GM18520 (cell line): ENCODE data around the gene SLC39A10.

Source experiments
- ATAC-seq: cut with Tn5 transposase; IDR thresholded peaks from one replicate; pipeline ENCODE4 v1.9.1; 2021; ENCODE audit not compliant: unreplicated experiment

SLC39A10 gene, protein sequence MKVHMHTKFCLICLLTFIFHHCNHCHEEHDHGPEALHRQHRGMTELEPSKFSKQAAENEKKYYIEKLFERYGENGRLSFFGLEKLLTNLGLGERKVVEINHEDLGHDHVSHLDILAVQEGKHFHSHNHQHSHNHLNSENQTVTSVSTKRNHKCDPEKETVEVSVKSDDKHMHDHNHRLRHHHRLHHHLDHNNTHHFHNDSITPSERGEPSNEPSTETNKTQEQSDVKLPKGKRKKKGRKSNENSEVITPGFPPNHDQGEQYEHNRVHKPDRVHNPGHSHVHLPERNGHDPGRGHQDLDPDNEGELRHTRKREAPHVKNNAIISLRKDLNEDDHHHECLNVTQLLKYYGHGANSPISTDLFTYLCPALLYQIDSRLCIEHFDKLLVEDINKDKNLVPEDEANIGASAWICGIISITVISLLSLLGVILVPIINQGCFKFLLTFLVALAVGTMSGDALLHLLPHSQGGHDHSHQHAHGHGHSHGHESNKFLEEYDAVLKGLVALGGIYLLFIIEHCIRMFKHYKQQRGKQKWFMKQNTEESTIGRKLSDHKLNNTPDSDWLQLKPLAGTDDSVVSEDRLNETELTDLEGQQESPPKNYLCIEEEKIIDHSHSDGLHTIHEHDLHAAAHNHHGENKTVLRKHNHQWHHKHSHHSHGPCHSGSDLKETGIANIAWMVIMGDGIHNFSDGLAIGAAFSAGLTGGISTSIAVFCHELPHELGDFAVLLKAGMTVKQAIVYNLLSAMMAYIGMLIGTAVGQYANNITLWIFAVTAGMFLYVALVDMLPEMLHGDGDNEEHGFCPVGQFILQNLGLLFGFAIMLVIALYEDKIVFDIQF

DNA sequence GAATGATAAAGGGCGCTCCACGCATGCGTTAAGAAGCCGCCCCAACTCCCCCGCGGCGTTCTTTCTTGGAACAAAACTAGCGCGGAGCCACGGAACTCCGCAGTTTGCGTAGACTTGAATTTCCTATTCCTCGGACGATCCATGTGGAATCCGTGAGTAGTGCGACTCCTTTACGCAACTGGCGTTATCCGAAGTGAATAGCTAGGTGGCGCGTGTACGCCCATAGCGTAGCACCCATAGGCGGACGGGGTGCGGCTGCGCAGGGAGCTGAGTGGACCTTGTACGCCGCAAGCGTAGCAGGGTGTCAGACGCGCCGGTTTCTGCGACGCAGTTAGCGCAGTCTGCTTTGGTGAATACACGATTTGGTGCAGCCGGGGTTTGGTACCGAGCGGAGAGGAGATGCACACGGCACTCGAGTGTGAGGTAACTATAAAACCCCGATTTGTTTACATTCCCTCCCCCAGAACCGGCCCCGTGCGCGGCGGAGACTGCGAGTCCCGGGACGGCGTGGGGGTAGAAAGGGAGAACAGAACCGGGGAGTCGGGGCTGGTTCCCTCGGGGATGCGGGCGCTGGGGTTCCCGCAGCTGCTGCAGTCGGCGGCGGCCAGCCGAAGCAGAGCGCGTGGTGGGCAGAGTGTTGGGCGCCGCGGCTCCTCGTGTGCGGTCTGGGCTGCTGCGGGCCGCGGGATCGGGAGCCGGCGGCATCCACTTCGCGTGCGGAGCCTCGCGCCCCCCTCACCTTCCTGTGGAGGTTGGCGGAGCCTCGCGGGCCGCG, at the start of gene SLC39A10:
Gene SLC39A10 (plus strand): TSS at position 368 of the 775 bp plus-strand sequence. CDS start 22,817 bp downstream, outside the sequence.
- peak; percentile 63 for ATAC-seq

DNA sequence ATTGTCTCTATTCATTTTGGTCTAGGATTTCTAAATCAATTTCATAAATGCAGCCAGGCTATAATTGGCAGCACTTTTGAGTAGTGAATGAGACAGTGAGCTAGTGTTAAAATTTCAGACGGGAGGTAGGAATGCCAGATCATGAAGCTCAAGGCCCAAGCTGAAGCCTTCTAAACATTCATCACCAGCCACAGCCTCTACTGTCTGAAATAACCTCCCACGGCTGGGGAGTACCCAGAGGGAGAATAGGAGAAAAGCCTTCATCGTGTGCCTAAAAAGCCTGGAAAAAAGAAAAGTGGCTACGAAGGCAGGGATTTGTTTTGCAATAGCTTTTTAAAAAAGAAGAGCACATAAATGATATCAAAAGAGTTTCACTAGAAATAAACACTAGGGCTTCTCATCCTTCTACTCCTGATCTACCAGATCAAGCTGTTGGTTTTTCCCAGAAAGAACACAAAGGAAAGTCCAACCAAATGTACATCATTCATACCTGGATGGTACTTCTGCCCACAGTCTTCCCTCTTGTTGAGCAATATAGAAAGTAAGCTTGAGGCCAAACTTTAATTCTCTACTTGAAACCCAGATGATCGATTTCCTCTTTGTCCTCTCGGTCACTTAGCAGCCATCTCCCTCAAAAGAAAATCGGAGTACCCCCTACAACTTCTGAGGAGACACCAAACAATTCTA, 48.1 kb upstream of the SLC39A10 start:
- no peak for ATAC-seq

DNA sequence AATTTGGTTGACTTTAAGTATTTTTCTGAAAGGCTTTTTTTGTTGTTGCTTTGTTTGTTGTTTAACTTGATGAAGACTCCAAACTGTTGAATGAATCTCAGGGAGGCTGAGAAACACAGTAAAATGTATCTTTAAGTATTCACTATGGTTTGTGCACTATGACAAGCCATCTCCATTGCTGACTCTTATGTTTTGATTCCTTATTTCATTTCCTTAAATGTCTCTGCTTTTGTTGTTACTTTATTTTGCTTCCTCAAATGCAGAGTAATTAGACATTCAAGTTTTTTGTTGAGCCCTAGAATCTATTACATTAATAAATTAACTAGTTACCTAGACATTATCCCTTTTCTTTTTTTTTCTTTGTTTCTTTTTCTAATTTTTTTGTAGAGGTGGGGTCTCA, 46.3 kb upstream of the SLC39A10 start:
- ATAC-seq: no peak

DNA sequence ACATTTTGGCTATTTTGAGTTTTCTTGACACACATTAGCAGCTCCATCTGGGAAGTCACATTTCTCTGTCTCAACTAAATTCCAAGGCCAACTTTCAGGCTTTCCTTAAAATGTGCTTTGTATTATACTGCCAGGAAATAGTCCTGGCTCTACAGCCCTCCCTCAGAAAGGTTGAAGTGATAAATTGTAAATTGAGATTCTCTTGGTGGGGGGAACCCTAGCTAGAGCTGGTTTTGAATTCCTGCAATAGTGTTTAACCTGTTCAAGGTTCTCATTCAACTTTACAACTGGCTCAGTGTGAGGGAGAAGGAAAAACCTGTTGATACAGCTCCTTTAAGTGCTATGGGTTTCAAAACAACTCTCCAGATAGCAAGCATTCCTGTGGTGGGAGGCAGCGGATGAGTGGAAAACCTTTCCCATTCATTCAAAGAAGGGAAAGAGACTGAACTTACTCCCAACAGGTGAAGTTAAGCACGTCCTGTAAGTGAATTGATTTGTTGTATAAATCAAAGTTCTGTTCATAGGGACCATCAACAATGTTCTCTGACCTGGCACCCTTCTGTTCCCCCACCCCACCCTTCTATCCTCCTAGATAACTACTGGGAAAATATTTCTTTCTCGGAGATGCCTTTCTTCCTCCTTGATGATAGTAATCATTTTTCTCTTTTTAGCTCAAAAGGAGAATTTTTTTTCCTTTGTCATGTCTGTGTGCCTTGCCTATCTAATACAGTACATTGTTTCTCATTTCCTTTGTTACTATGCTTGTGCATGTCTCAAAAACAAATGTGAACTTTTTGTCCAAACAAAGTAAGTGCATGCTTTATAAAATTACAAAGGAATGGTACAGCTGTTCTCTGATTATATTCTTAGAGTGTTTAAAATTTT, 44.2 kb upstream of the SLC39A10 start:
- no peak for ATAC-seq

DNA sequence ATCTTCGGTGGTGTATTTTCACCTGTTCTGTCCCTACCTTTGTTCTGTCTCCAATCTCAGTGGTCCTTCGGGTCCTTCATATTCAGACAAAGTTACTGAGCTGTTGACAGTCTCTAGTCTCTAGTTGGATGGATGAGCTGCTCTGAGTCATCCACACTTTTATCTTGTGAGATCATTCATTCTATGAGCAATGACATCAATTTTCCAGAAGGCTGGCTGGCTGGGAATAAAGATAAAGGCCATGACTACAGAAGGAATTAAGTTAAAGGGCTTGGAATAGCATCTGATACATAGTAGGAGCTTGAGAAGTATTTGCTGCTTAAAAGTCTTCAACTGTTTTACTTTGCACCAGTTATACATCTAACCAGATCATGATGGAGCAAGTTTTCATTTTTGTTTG, 43.1 kb upstream of the SLC39A10 start:
- ATAC-seq: no peak

DNA sequence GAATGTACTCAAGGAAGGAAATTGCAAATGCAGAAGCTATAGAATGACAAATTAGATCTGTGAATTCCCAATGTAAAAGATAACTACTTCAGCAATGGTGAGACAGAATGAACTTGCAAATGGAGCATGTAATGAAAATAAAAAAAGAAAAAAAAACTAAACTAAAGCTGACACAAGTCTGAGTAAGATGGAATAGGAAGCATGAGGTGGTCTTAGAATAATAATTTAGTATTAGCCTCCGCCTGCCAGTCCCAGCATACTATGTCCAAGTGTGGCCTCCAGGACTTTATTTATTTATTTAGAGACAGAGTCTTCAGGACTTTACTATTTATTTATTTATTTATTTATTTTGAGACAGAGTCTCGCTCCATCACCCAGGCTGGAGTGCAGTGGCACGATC, 37.4 kb upstream of the SLC39A10 start:
- no peak for ATAC-seq

DNA sequence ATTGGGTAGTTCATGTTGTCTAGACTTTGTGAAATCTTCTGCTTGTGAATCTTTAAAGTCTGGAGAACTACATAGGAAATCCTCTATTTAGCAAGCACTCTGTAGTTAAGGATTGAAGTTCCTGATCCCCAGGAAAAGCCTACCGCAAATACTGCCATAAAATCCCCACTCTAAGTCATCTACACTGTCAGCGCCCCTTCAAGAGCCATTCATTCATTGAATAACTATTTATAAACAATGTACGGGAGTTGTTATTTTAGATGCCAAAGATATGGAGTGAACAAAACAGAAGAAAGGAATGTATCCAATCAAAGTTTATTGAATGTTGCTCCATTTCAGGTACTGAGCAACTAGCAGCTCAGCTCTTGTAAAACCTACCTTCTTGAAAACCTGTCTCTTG, 36.5 kb upstream of the SLC39A10 start:
- ATAC-seq: no peak

DNA sequence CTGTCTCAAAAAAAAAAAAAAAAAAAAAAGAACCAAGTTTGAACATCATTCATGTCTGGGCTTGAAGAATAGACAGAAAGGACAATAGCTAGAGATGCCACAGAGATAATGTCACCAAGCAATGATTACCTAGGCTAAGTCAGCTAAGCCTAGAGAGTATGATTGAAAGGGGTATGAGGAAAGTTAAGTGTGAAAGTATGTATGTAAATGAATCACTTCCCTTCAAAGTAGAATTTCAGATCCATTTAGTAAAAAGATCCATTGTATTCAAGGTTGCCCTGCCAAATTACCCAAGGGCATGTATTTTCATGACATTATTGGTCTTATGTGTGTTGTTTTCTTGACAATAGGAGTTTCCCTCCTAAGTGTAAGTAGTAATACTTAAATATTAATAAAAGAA, 34.1 kb upstream of the SLC39A10 start:
- peak; percentile 90 for ATAC-seq

DNA sequence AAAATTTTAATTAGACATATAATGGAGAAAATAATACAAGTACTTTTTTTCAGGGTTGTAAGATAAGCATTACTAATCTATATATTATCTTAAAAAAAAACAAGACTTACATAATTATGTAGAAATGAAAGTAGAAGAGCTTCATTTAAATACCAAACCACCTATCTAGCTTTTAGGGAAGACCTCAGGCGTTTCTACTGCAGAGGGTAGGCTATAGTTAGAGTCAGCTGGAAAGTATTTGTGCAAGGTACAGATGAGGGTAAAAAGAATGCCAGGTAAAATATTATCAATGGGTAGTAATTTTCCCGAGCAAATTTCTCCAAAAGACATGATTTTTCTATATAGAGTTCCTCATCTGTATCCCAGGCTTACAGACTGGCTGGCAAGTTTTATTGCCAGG, 30.5 kb upstream of the SLC39A10 start:
- ATAC-seq: no peak

DNA sequence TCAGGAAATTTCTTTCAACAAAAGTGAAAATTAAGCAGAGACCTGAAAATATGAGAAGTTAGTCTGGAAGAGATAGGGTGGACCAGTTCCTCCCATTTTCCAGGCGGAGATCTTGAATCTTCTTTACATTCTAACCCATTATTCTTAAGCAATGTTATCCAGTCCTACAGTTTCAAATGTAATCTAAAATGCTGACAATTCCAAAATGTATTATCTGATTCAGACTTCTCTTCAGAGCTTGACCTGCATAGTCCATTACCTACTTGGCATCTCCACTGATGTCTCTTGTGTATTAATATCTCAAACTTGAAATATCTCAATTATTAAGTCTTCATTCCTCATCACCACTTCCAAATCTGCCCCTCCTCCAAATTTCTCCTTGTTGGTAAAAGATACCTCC, 28.4 kb upstream of the SLC39A10 start:
- ATAC-seq: no peak

DNA sequence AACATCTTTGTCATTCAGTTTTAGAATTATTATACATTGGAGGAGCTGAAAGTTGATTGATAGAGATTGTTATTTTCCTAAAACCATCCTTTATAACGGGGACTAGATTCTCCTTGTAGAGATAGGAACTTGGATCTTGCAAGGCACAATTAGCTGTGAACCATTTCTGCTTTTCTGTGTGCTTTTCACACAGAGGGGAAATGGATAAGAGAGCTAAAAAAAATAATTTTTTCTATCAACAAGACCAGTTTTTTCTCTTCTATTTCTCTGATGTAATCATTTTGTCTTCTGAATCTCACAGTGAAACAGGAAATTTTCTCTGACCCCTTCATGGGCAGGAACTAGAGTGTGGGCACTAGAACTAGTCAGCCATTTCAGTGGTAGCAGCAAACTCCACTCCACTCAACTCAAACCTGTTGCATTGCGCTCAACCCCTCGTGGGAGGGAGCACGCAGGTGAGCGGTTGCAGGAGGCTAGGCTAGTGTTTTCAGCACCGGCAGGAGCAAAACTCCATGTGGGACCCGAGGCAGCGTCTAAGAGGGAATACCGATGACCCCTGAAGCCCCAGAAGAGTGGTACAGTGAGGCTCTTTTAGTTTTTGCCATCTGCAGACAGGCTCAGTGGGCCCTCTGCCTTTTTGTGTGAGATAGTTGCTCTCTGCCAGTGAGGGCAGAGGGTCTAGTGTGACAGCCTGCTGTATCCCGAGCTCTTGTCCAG, 24.0 kb upstream of the SLC39A10 start:
- no peak for ATAC-seq

DNA sequence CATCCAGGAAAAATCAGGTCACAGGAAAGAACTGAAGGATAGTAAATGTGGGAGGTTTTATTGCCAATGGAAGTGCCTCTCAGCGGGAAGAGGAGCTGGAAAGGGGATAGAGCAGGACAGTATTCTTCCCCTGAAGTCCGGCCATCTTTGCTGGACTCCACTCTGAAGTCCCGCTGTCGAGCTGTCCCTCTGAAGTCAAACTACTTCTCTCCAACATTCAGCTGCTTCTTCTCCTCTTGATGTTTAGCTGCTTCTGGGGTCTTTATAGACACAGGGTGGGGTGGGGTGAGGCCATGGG, 23.5 kb upstream of the SLC39A10 start:
- no peak for ATAC-seq

DNA sequence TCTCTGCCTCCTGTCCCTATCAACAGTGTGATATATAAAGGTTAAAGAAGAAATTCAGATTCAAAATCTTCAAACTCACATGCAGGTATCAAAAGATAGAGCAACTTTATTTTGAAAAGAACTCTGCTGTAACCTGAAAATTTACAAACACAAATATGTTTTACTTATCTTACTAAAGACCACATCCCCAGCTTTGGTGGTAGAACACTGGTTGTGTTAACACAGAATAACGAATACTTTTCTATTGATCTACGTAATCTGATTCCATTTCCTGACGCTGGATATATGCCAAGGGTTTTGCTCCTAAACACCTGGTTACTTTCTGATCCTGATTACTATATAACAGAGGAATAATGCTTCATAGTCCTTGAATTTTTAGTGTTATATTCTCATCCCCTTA, 23.1 kb upstream of the SLC39A10 start:
- ATAC-seq: no peak

DNA sequence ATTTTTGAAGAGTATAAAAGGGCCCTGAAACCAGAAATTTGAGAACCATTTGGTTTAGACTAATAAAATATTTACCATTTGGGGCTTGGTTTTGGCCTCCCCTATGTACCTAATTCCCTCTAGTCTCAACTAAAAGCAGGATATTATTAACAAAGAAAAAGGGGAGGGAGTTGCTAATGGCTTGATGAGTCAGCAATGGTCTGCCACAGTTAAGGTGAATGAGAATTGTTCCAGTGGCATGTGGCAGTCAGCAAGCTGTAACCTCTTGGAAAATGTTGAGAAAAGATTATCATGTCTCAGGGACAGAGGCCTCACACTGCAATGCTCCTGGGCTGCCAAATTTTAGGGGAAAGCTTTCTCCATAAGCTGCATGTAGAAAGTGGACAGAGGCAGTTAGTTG, 20.1 kb upstream of the SLC39A10 start:
- ATAC-seq: no peak

DNA sequence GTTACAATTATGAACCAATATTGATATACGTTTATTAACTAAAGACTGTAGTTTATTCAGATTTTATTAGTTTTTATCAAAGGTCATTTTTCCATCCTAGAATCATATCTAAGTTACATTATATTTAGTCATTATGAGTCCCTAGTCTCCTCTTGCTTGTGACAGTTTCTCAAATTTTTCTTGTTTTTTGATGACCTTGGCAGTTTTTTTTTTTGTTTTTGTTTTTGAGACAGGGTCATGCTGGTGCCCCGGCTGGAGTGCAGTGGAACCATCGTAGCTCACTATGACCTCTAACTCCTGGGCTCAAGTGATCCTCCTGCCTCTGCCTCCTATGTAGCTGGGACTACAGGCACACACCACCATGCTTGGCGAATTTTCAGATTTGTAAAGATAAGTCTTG, 18.3 kb upstream of the SLC39A10 start:
- ATAC-seq: no peak

DNA sequence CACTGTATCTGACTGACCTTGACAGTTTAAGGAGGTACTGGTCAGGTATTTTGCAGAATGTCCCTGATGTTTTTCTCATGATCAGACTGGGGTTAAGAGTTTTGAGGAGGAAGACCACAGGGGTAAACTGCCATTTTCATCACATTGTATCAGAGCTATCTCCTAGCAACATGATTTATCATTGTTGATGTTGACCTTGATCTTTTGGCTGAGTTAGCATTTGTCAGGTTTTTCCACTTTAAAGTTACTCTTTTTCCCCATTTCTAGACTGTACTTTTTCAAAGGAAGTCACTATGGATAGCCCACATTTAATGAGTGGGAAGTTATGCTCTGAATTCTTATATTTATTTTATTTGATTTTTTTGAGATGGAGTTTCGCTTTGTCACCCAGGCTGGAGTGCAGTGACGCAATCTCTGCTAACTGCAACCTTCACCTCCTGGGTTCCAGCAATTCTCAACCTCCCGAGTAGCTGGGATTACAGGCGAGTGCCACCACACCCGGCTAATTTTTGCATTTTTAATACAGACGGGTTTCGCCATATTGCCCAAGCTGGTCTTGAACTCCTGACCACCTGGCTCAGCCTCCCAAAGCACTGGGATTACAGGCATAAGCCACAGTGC, 17.7 kb upstream of the SLC39A10 start:
- ATAC-seq: no peak

DNA sequence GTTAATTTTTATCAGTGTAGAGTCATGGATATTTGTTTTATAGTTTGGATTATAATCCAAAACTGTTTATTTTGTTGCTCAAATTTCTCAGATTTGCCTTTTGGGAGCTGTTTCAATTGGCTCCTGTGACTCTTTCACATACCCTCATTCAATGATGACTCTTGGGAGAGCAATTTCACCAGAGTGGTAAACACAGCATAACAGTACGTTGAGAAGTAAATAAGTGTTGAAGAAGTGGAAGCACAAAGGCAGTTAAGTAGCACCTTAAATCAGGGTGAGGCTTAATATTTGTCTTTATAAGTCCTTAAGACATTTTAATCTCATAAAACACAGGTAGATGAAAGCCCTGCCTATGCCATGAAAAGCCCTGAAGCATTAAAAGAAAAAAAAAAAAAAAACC, 17.1 kb upstream of the SLC39A10 start:
- ATAC-seq: no peak

DNA sequence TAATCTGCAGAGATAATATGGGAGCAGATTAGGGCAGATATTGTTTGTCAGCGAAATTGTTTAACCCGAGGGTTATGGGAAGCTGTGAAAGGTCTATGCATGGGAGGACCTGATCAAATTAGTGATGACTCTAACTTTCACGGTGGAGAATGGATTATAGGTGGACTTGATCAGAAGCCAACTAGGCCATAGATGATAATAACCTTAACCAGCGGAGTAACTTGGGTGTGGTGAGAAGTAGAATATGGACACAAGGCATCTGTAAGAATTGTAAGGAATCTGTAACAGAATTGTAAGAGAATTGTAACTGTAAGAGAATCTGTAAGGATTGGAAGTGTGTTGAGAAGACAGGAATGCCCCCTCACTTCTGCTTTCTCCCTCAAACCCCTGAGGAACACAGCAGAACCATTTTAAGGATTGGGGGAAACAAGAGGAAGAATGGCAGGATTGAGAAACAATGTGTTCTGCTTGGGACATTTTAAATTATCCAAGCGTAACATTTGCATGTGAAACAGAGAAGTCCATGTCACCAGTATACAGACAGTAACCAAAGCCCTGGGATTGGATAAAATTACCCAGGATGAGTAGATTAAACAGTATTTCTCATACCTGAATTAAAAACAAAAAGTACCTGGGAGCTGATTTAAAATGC, 14.9 kb upstream of the SLC39A10 start:
- ATAC-seq: no peak

DNA sequence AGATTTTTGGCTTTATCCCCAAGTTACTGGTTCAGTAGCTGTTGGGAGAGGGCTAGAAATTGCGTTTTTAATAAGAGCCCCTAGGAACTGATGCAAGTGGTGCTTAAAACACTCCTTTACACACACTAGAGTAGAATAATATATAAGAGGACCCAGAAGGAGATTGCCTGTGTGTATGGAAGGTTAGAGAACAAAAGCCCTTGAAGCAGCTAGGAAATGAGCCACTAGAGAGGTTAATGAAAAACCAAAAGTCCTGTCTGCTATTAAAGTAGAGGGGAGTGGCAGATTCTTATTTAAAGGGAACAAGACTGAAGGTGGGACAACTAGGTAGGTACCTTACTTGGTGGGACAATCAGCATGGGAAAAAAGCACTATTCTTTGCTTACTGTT, 14.4 kb upstream of the SLC39A10 start:
- no peak for ATAC-seq
